RPMI8226 (cell line): ENCODE results near the gene TRIP10.

ENCODE experiments used
- DNase-seq: peaks from one replicate; pipeline ENCODE4 v3.0.0-alpha.2; 2015

The TRIP10 gene

GRCh38 chr19:6729573-6730152 lies 9.8 kb upstream of the TRIP10 start:
- no peak for DNase-seq

GRCh38 chr19:6730153-6730804 lies 9.2 kb upstream of the TRIP10 start:
- no peak for DNase-seq

- DNase-seq: no peak
Measured at GRCh38 chr19:6730941-6731670, 8.4 kb upstream of the TRIP10 start.

GRCh38 chr19:6731822-6732221 lies 7.7 kb upstream of the TRIP10 start:
- no peak for DNase-seq

GRCh38 chr19:6732803-6733337 lies 6.6 kb upstream of the TRIP10 start:
- no peak for DNase-seq

GRCh38 chr19:6733338-6734095 lies 6.0 kb upstream of the TRIP10 start:
- DNase-seq: no peak

GRCh38 chr19:6734096-6734696 lies 5.3 kb upstream of the TRIP10 start:
- DNase-seq: no peak

GRCh38 chr19:6735181-6735911 lies 4.1 kb upstream of the TRIP10 start:
- no peak for DNase-seq

GRCh38 chr19:6736169-6736916 lies 3.1 kb upstream of the TRIP10 start:
- peak; percentile 85 for DNase-seq

GRCh38 chr19:6736917-6737283 lies 2.6 kb upstream of the TRIP10 start:
- DNase-seq: no peak

GRCh38 chr19:6737284-6737872 lies 2.1 kb upstream of the TRIP10 start, which contains the start of gene GPR108:
TSS of gene GPR108 (minus strand) at chr19:6737580. CDS start at chr19:6737576, 4 bp downstream.
- DNase-seq: peak; percentile 99

- peak; percentile 90 for DNase-seq
Measured at GRCh38 chr19:6737873-6738786, 1.4 kb upstream of the TRIP10 start.

- peak; percentile 67 for DNase-seq
Measured at GRCh38 chr19:6738787-6739389, 592 bp upstream of the TRIP10 start.

GRCh38 chr19:6739883-6740588 lies 556 bp downstream of the TRIP10 start:
- peak; percentile 27 for DNase-seq

- peak; percentile 48 for DNase-seq
Measured at GRCh38 chr19:6740589-6741343, 1.3 kb downstream of the TRIP10 start.

GRCh38 chr19:6743066-6743465 lies 3.6 kb downstream of the TRIP10 start:
- no peak for DNase-seq

- no peak for DNase-seq
Measured at GRCh38 chr19:6743714-6744380, 4.4 kb downstream of the TRIP10 start.
